Gastrocnemius medialis (tissue), 4 donors: ENCODE data around the gene PITX1. TPM values are rescaled to one million over a fixed set of nuclear protein-coding genes. Genes with fewer than 3 reads are reported as not detected.

Experiments used
- ATAC-seq, 2 donors: fragments of 150-250 bp; one replicate each; pipeline ENCODE4 v1.9.1; 2016
- DNase-seq, 2 donors: peaks; one replicate each; pipeline ENCODE4 v3.0.0-alpha.2; 2019
- H3K27ac ChIP-seq, 4 donors: fragments of 200-600 bp; sonication (generic); 1 replicate in 1 of 4; 2 replicates in 3 of 4; pipeline ENCODE4 v1.5.1; 2016 to 2018; ENCODE audit warnings: mild to moderate bottlenecking in 2 of 4, moderate library complexity in 1 of 4
- H3K27me3 ChIP-seq, 3 donors: fragments of 200-600 bp; sonication (generic) in 2 of 3; 1 replicate in 1 of 3; 2 replicates in 2 of 3; pipeline versions ENCODE4 v1.5.1 to v1.6.0; 2016 to 2019; ENCODE audit warnings: mild to moderate bottlenecking in 1 of 3, moderate library complexity in 1 of 3
- H3K36me3 ChIP-seq, 2 donors: fragments of 200-600 bp; sonication (generic) in 1 of 2; one replicate each; pipeline ENCODE4 v1.5.1; 2017 to 2018
- H3K4me1 ChIP-seq, 2 donors: fragments of 200-600 bp; sonication (generic) in 1 of 2; one replicate each; pipeline ENCODE4 v1.5.1; 2016 to 2017; ENCODE audit warnings: mild to moderate bottlenecking in 2 of 2
- H3K4me3 ChIP-seq, 4 donors: fragments of 200-600 bp; sonication (generic) in 3 of 4; 1 replicate in 1 of 4; 2 replicates in 3 of 4; pipeline ENCODE4 v1.5.1; 2016 to 2019; ENCODE audit warnings: mild to moderate bottlenecking in 2 of 4
- H3K9me3 ChIP-seq, 3 donors: fragments of 200-600 bp; sonication (generic) in 2 of 3; 1 replicate in 1 of 3; 2 replicates in 2 of 3; pipeline ENCODE4 v1.5.1; 2016 to 2019
- POLR2A ChIP-seq, 2 donors: fragments of 450-650 bp; IDR thresholded peaks; one replicate each; pipeline ENCODE4 v1.6.1; 2017; ENCODE audit warnings: antibody characterized with exemption in 2 of 2, mild to moderate bottlenecking in 2 of 2, moderate library complexity in 2 of 2
- in situ Hi-C, 4 donors: fragments of 200-750 bp; cut with MboI; loops; one replicate each; pipeline versions ENCODE4 v1.15.0 to v1.8.0; 2017; ENCODE audit warnings: low sequenced_read_pairs in 4 of 4
- intact Hi-C: fragments of 100-400 bp; cut with DNase I; formaldehyde crosslinking; loops from one replicate; pipeline ENCODE4 v1.15.1; 2023; ENCODE audit warnings: low total_unique reads
- total RNA-seq, 4 donors: library from RNA; depleted of rRNA; stranded (reverse); fragments of >200 nt; gene quantifications; one replicate each; pipeline versions ENCODE4 v1.1.0 to v1.2.3, GENCODE V29; 2016
- TF ChIP-seq, protein P1 (sequence below), 5 experiments: fragments of 450-650 bp in 3 of 5; fragments of 200-600 bp in 2 of 5; sonication (generic) in 2 of 5; IDR thresholded peaks in 4 of 5; conservative IDR thresholded peaks in 1 of 5; 1 replicate in 4 of 5; 2 replicates in 1 of 5; pipeline ENCODE4 v1.5.1; 2016 to 2019; ENCODE audit warnings: antibody characterized with exemption in 5 of 5, mild to moderate bottlenecking in 3 of 5, moderate library complexity in 3 of 5

PITX1 gene
- total RNA-seq, 4 donors from 2014 or later, result 5.3 to 21.2 (median 9.3) TPM

DNA sequence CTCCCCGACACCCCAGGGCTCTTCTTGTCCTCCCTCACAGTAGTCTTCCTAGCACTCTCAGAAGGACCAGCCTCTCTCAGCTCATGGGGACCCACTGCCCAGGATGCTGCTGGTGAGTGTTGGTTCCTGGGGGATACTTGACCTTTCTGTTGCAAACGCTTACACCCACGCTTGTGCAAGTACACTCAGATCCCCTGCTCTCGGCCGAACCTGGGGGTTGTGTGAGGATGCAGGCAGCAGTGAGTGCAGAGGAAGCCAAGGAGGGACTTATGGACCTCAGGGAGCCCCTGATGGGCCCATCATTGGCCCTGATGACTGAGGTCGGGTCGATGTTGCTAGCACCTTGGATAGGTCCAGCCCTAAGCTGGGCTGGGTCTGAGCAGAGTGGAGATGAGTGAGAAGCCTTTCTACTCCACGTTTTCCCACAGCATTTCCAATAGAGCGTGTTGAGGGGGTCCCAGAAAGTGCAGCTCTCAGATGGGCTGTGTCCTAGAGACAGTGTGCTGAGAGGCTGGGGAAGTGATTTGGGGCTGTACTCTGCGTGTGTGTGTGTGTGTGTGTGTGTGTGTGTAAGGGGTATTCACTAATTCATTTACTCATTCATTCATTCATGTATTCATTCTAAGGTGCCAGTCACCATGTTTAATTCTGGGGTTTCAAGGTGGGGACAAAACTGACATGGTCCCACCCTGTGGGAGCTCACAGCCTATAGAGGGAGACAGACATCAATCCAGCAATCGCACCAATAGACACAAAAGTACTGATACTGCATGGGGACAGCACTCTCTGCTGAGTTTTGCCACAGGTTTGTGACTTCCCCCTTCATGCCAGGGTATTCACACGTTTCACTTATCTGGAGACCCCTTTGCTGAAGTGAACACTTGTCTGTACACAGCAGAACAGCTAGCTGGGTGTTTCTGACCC lies 25.2 kb upstream of the PITX1 start:
- in situ Hi-C loops, result no loop called here
- Histone ChIP-seq H3K27me3 (no peaks in the 10 kb centered on the region), H3K9me3 (no peaks in the 10 kb centered on the region), H3K4me3 (no peak overlapping the region), H3K27ac (no peak overlapping the region), H3K36me3 (no peaks in the 10 kb centered on the region), H3K4me1 (peaks cover 8 to 19% of the 10 kb centered on the region in 2 donors)
- ATAC-seq (no peak), DNase-seq (no peak)
- intact Hi-C loops, result loop anchor here (10.0 kb wide), 2 partner anchors 206 to 376 kb away; no protein-coding TSS in a partner anchor
- TF ChIP-seq POLR2A (IDR thresholded peaks at IDR 0.05), result no peak
- TF ChIP-seq, protein P1, sequence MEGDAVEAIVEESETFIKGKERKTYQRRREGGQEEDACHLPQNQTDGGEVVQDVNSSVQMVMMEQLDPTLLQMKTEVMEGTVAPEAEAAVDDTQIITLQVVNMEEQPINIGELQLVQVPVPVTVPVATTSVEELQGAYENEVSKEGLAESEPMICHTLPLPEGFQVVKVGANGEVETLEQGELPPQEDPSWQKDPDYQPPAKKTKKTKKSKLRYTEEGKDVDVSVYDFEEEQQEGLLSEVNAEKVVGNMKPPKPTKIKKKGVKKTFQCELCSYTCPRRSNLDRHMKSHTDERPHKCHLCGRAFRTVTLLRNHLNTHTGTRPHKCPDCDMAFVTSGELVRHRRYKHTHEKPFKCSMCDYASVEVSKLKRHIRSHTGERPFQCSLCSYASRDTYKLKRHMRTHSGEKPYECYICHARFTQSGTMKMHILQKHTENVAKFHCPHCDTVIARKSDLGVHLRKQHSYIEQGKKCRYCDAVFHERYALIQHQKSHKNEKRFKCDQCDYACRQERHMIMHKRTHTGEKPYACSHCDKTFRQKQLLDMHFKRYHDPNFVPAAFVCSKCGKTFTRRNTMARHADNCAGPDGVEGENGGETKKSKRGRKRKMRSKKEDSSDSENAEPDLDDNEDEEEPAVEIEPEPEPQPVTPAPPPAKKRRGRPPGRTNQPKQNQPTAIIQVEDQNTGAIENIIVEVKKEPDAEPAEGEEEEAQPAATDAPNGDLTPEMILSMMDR (IDR thresholded peaks at IDR 0.05 in 4 of 5, conservative IDR thresholded peaks at IDR 0.05 in 1 of 5), result no peak

DNA sequence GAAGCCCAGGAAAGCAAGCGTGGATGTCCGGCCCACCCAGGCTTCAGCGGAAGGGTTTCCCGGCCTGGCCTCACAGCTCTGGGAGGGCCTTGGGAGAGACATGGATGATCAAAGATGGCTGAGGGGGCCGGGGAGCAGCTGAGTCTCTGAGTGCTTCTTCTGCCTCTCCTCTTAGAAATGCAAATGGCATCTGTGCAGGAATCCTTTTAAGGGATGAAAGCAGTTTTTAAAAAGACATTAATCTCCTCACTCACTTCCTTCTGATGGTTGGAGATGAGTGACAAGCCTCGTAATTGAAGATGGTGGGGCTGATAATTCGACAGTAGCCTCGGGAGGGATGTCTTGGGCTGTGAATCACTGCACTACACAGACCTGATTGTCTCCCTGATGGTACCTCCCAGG lies 24.3 kb upstream of the PITX1 start:
- Histone ChIP-seq H3K9me3 (no peaks in the 10 kb centered on the region), H3K27ac (no peak overlapping the region), H3K27me3 (no peaks in the 10 kb centered on the region), H3K36me3 (no peaks in the 10 kb centered on the region), H3K4me1 (peaks cover 8 to 19% of the 10 kb centered on the region in 2 donors), H3K4me3 (no peak overlapping the region)
- TF ChIP-seq, protein P1 (IDR thresholded peaks at IDR 0.05 in 4 of 5, conservative IDR thresholded peaks at IDR 0.05 in 1 of 5), result no peak
- TF ChIP-seq POLR2A (IDR thresholded peaks at IDR 0.05), result no peak
- intact Hi-C loops (loop anchor here (10.0 kb wide), 2 partner anchors 206 to 376 kb away; no protein-coding TSS in a partner anchor), in situ Hi-C loops (no loop called here)
- ATAC-seq (no peak), DNase-seq (no peak)

DNA sequence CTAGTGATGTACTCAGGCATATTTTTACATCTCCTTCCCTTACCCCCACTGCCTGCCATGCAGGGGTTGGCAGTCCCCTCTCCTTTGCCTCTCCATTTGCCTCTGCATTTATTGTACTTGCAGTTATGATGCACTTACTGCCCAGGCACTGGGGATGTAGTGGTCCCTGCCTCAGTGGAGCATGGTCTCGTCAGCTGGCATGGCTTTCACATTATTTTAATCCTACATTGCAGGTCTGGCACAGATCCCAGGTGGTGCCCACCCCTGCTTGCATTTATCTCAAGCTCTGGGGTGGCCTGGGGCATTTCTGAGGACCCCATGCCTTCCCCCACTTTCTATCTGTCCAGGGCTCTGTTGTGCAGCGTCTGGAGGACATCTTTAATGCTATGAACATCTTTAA lies 23.2 kb upstream of the PITX1 start:
- in situ Hi-C loops, result no loop called here
- TF ChIP-seq, protein P1 (IDR thresholded peaks at IDR 0.05 in 4 of 5, conservative IDR thresholded peaks at IDR 0.05 in 1 of 5), result no peak
- no peak for TF ChIP-seq POLR2A (IDR thresholded peaks at IDR 0.05)
- Histone ChIP-seq H3K36me3 (no peaks in the 10 kb centered on the region), H3K4me1 (peaks cover 8 to 19% of the 10 kb centered on the region in 2 donors), H3K27ac (no peak overlapping the region), H3K4me3 (no peak overlapping the region), H3K27me3 (no peaks in the 10 kb centered on the region), H3K9me3 (no peaks in the 10 kb centered on the region)
- ATAC-seq, result no peak
- intact Hi-C loops, result loop anchor here (10.0 kb wide), 2 partner anchors 208 to 378 kb away; no protein-coding TSS in a partner anchor
- no peak for DNase-seq

DNA sequence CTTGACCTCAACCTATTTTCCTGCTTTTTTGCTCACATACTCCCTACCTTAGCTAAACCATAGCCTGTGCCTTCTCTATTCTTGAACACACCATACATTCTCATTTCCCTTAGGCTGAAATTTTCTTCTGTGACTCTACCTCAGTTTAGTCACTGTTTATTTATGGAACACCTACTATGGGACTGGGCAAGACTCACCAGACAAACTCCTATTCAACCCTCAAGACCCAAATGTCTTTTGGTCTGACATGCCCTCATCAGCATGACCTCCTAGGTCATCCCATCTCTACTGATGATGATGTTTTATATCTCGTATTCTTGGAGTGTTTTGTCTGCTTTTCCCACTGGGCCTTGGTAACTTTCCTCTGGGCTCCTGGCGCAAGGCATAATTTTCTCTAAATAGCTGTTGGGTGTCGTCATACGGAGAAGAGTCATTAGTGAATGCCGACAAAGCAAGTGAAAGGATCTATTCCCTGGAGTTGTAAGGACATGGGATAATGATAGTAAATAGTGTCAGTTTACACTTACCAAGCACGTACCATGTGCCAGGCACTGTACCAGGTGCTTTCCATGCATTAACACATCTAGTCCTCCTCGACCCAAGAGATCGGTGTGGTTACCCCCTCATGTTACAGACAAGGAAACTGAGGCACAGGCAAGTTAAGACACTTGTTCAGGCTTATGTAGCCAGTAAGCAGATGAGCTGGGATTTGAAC lies 22.4 kb upstream of the PITX1 start:
- Histone ChIP-seq H3K9me3 (no peaks in the 10 kb centered on the region), H3K4me3 (no peak overlapping the region), H3K4me1 (peaks cover 8 to 19% of the 10 kb centered on the region in 2 donors), H3K27ac (peak overlapping the region; percentile 63 to 79 (median 68)), H3K36me3 (no peaks in the 10 kb centered on the region), H3K27me3 (peaks cover 0 to under 1% (median 0%) of the 10 kb centered on the region in 3 donors)
- TF ChIP-seq POLR2A (IDR thresholded peaks at IDR 0.05), result no peak
- TF ChIP-seq, protein P1 (IDR thresholded peaks at IDR 0.05 in 4 of 5, conservative IDR thresholded peaks at IDR 0.05 in 1 of 5), result no peak
- intact Hi-C loops, result loop anchor here (10.0 kb wide), 2 partner anchors 208 to 378 kb away; no protein-coding TSS in a partner anchor
- in situ Hi-C loops, result no loop called here
- no peak for DNase-seq
- peak in 1 of 2 donors; percentile 39 for ATAC-seq
